GM12801 (cell line): ENCODE results near the gene TRAPPC6A.

ENCODE experiments used
- TF ChIP-seq, protein P1 (sequence below): IDR thresholded peaks from one replicate; pipeline ENCODE4 v1.5.1; 2011; ENCODE audit warnings: control low read depth; ENCODE audit not compliant: insufficient read length; ENCODE audit errors: extremely low read depth

Gene TRAPPC6A

DNA sequence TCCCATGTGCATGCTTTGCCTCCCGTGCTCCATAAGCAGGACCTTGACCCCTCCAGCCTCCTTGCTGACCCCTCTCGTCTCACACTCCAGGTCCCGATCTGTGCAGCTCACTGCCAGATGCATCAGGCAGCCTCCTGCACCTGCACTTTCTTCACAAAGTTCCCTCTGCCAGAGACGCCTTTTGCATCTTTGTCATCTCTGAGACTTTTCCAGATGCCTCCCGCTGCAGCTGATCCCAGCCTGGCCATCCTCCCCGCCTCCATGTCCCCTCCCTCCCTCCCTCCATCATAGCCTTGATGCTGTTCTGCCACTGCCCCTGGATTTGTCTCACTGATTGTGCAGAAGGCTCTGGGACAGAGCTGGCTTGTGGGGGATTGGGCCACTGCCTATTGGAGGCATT, 55.2 kb downstream of the TRAPPC6A start:
- TF ChIP-seq, protein P1, sequence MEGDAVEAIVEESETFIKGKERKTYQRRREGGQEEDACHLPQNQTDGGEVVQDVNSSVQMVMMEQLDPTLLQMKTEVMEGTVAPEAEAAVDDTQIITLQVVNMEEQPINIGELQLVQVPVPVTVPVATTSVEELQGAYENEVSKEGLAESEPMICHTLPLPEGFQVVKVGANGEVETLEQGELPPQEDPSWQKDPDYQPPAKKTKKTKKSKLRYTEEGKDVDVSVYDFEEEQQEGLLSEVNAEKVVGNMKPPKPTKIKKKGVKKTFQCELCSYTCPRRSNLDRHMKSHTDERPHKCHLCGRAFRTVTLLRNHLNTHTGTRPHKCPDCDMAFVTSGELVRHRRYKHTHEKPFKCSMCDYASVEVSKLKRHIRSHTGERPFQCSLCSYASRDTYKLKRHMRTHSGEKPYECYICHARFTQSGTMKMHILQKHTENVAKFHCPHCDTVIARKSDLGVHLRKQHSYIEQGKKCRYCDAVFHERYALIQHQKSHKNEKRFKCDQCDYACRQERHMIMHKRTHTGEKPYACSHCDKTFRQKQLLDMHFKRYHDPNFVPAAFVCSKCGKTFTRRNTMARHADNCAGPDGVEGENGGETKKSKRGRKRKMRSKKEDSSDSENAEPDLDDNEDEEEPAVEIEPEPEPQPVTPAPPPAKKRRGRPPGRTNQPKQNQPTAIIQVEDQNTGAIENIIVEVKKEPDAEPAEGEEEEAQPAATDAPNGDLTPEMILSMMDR, result no peak

GRCh38 chr19:45121827-45122345, 56.2 kb downstream of the TRAPPC6A start:
- TF ChIP-seq, protein P1, result no peak

- TF ChIP-seq, protein P1, result no peak
Observed at GRCh38 chr19:45119582-45119981, 58.5 kb downstream of the TRAPPC6A start.

- TF ChIP-seq, protein P1, result no peak
Observed at GRCh38 chr19:45118106-45118505, 59.9 kb downstream of the TRAPPC6A start.

- TF ChIP-seq, protein P1, result no peak
Observed at GRCh38 chr19:45117671-45118070, 60.4 kb downstream of the TRAPPC6A start.

DNA sequence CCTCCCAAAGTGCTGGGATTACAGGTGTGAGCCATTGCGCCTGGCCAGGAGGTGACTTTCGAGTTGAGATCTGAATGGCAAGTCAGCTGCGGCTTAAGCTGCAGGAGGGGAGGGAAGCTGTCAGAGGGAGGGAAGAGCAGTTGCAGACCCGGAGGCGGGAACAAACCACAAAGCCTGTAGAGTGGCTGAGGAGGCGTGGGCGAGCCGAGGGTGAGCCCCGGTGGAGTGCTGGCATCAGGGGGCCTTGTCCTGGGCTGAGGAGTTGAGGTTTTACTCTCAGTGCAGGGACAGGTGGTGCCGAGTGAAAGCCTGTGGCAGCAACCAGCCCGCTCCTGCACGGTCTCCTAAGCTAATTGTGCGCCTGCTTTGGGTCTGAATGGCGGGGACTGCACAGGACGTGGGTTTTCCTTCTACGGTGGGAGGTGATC, 60.9 kb downstream of the TRAPPC6A start:
- TF ChIP-seq, protein P1, result no peak

DNA sequence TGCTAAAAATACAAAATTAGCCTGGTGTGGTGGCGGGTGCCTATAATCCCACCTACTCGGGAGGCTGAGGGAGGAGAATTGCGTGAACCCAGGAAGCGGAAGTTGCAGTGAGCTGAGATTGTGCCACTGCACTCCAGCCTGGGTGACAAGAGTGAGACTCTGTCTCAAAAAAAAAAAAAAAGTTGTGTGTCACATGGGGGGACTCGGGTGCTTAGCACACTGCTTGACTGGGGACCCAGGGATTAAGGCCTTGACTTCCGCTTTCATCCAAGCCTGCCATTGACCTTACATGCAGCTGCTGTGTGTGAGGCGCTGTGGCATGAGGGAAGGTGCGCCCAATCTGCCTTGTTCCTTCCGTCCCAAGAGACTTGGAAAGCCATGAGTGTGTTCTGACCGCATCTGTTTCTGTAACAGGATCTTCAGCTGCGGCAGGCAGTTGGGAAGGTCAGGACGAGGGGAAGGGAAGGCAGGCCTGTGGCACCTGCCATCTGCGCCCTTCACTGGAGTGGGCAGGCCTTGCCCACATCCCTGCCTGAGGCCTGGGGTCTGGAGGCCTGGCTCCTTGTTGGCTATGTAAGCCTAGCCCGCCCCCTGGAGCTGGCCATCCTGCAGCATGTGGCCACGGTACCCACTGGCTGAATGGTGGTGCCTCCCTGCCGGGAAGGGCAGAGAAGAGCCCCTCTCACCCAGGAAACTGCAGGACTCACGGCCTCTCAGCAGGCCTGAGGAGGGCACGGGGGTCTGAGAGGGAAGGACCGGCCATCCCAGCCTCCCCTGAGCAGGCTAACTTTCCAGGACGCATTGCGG, 62.0 kb downstream of the TRAPPC6A start:
- TF ChIP-seq, protein P1, result no peak
